Esophagus (tissue), 2 donors: ENCODE results near the gene GPT2. TPM values are rescaled to one million over a fixed set of nuclear protein-coding genes. Genes with fewer than 3 reads are reported as not detected.

Experiments
- H3K27ac ChIP-seq, 2 donors: one replicate each; pipeline ENCODE4 v1.5.1; 2013; ENCODE audit warnings: low read depth in 2 of 2, mild to moderate bottlenecking in 2 of 2, inconsistent platforms in 1 of 2, low read length in 1 of 2, moderate library complexity in 1 of 2
- H3K27me3 ChIP-seq, 2 donors: one replicate each; pipeline ENCODE4 v1.6.1; 2013; ENCODE audit warnings: low read length in 2 of 2, control low read depth in 1 of 2, mild to moderate bottlenecking in 1 of 2; ENCODE audit not compliant: insufficient read depth in 2 of 2, control insufficient read depth in 1 of 2
- H3K36me3 ChIP-seq, 2 donors: one replicate each; pipeline ENCODE4 v1.6.1; 2013; ENCODE audit warnings: low read length in 1 of 2; ENCODE audit not compliant: control insufficient read depth in 2 of 2, insufficient read depth in 2 of 2
- H3K4me1 ChIP-seq, 2 donors: one replicate each; pipeline ENCODE4 v1.6.1; 2013; ENCODE audit warnings: low read length in 1 of 2; ENCODE audit not compliant: control insufficient read depth in 2 of 2, insufficient read depth in 2 of 2
- H3K4me3 ChIP-seq, 2 donors: one replicate each; pipeline ENCODE4 v1.5.1; 2013; ENCODE audit warnings: low read length in 2 of 2, mild to moderate bottlenecking in 2 of 2, low read depth in 1 of 2, moderate library complexity in 1 of 2
- H3K9me3 ChIP-seq, 2 donors: one replicate each; pipeline ENCODE4 v1.6.1; 2013; ENCODE audit warnings: mild to moderate bottlenecking in 2 of 2, low read depth in 1 of 2, low read length in 1 of 2, moderate library complexity in 1 of 2; ENCODE audit not compliant: control insufficient read depth in 2 of 2, insufficient read depth in 1 of 2
- WGBS, 2 donors: extraction: QIAGEN DNeasy Blood & Tissue Kit; methylation state at CpG; one replicate each; pipeline ENCODE4 v1.1.7; 2013; 5-methylcytosine and 5-hydroxymethylcytosine counted together
- polyA plus RNA-seq, 2 donors: library from polyadenylated mRNA; stranded (reverse); fragments of 200-250 nt; gene quantifications; one replicate each; pipeline ENCODE4 v1.2.3, GENCODE V29; 2013
- donor health status: healthy with polysubstance abuse.
- donor health status: Bipolar disorder and iron deficiency.

The GPT2 gene
- polyA plus RNA-seq, 2 donors, result 53.8 to 65.8 TPM

DNA sequence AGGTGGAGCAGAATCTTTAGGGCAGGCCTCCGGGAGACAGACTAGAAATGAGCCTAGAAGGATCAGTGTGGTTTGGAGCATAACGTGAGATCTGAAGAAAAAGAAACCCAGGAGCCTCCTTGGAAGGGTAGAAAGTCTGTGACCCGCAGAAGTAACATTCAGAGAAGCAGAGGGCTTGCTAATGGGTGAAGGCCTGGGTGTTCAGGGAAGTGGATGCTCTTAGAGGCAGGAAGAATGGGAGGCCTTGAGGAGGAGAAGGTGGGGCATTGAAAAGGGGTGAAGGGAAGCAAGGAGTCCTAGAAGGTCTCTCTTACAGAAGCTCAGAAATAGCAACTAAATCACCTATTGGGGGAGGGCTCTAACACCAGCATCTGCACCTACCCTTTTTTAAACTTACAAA is 20.3 kb downstream of the GPT2 start:
- no peak overlapping the region for H3K4me3 ChIP-seq
- H3K27ac ChIP-seq, result no peak overlapping the region
- peaks cover 9 to 30% of the 10 kb centered on the region in 2 donors for H3K4me1 ChIP-seq
- no peaks in the 10 kb centered on the region for H3K27me3 ChIP-seq
- no peaks in the 10 kb centered on the region for H3K9me3 ChIP-seq
- peaks cover 7 to 24% of the 10 kb centered on the region in 2 donors for H3K36me3 ChIP-seq
- WGBS, 2 donors, result 94 to 95% methylated on average over 3 of the region's 3 CpGs

DNA sequence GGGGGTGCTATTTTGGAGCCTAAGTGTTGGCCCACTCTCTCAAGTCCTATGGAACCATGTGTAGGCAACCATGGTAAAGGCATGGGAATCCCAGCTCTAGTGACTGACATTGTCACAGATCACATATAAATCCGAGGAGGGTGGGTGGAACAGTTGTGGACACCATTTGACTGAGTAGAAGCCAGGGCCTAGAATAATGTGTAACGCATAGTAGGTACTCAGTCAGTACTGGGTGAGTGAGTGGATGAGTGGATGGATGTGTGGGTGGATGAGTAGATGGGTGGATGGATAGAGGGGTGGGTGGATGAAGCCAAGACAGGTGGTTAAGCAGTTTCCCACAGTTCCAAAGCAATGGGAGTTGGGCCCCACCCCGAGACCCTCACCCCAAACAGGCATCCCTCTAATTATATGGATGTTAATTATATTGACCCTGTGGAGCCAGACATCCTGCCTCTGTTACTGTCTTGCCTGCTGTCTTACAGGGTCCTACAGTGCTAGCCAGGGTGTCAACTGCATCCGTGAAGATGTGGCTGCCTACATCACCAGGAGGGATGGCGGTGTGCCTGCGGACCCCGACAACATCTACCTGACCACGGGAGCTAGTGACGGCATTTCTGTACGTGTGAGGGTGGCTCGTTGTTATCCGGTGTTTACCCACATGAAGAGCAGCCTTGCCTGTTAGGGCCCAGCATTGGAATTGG is 22.3 kb downstream of the GPT2 start:
- WGBS, 2 donors, result 86 to 89% methylated on average over 12 of the region's 12 CpGs
- Histone ChIP-seq H3K36me3 (peaks cover 7 to 26% of the 10 kb centered on the region in 2 donors), H3K9me3 (no peaks in the 10 kb centered on the region), H3K4me3 (no peak overlapping the region), H3K27ac (no peak overlapping the region), H3K4me1 (peaks cover 3 to 15% of the 10 kb centered on the region in 2 donors), H3K27me3 (no peaks in the 10 kb centered on the region)

DNA sequence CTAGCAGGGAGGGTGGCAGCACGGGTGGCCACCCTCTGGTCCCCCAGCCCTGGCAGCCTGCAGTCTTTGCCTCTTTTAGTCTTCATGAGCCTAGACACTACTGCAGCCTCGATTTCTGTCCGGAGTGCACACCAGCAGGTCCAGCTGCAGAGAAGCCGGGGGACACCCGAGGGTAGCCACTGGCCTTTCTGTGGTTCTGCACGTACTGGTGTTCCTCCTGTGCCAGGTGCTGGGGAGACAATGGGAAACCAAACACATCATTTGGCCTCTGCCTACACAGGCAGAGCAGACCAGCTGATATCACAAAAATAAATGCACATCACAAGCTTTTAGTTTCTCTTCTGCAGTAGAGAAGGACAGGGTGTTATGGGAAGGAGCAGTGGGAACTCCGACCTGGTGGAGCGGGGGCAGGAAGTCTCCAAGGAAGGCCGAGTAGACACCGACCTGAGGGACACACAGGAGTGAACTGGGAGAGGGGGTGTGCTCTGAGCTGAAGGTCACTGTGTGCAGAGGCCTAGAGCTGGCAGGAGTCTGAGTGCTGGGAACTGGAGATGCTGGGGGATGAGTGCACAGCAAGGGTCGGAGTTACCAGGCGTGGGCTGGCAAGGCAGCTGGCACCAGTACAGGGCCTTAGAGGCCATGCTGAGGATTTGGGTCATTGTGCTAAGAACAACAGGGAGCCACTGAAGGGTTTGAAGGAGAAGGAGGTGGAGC is 23.1 kb downstream of the GPT2 start:
- Histone ChIP-seq H3K4me3 (no peak overlapping the region), H3K9me3 (no peaks in the 10 kb centered on the region), H3K27ac (peak overlapping the region in 1 of 2 donors; percentile 27), H3K4me1 (peaks cover 3 to 8% of the 10 kb centered on the region in 2 donors), H3K36me3 (peaks cover 7 to 29% of the 10 kb centered on the region in 2 donors), H3K27me3 (no peaks in the 10 kb centered on the region)
- 78 to 86% methylated on average over 12 of the region's 12 CpGs for WGBS, 2 donors

DNA sequence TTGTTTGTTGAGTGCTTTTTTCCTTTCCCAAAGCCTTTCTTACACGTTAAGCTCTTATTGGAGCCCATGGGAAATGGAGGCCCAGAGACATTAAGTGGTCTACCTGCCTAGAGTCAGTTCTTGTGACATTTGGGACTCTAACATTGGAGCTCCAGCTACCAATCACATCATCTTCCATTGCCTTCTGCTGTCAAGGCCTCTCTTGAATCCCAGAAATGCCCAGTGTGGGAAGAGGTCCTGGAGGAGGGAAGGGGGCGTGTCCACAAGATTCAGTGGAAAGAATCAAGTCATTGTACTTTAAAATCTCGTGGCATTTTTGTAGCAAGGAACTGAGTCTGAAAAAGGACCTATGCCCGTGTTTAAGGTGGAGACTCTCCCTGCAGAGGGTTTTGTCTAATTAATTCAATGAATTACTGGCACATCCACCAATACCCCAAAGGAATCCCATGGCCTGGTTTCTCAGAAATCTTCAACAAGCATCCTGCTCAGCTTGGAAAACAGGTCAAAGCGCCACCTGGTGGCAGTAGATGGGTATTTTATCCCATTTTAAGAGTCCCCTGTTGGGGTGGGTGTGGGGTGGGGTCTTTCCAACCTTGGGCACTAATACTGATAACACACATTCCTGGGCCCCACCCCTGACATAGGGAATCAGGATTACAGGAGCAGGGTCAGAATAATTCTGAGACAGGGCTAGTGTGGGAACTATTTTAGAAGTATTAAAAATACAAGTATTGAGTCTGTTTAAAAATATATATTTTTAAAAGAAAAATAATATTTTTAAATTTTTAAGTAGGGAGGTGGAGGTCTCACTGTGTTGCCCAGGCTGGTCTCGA is 24.6 kb downstream of the GPT2 start:
- WGBS, 2 donors, result 41 to 44% methylated on average over 6 of the region's 6 CpGs
- Histone ChIP-seq H3K4me3 (no peak overlapping the region), H3K4me1 (peaks cover 3 to 6% of the 10 kb centered on the region in 2 donors), H3K27me3 (no peaks in the 10 kb centered on the region), H3K27ac (no peak overlapping the region), H3K36me3 (peaks cover 11 to 34% of the 10 kb centered on the region in 2 donors), H3K9me3 (no peaks in the 10 kb centered on the region)

DNA sequence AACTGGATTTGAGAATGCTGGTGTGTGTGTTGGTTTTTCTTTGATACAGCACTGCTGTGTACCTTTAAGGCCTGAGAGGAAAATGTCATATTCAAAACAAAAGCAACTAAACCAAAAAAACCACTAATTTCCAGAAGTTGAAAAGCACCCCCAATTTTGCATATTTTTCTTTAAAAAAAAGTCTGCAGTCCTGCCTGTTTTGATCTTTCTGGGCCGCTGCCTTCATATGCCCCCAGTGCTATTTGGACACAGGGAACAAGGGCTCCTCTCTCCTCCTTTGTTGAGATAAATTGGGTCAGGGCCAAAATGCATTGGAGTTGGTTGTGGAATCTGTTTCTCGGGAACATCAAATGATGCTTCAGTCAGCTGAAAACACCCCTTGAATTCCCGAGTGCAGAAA is 26.9 kb downstream of the GPT2 start:
- H3K27ac ChIP-seq, result no peak overlapping the region
- 51 to 63% methylated on average over 3 of the region's 3 CpGs for WGBS, 2 donors
- H3K4me1 ChIP-seq, result peaks cover 0 to 6% of the 10 kb centered on the region in 2 donors
- peaks cover 11 to 38% of the 10 kb centered on the region in 2 donors for H3K36me3 ChIP-seq
- H3K9me3 ChIP-seq, result no peaks in the 10 kb centered on the region
- no peaks in the 10 kb centered on the region for H3K27me3 ChIP-seq
- no peak overlapping the region for H3K4me3 ChIP-seq

DNA sequence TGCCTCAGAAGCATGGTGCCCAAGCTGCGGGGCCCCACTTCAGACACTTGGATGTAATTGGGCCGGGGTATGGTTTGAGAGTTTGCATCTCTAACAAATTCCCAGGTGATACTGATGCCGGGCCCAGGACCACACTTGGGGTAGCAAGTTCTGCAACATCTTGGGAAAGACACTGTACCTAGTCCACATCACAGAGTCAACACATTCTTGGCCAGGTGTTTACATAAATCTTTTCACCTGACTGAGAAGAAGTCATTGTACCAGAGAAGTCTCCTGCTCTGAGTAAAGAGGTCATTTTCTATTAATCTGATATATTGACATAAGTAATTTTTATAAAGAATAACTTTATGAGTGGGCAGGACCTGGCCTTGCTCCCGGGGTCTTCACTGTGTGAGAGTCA is 27.5 kb downstream of the GPT2 start:
- 85 to 87% methylated on average over 4 of the region's 4 CpGs for WGBS, 2 donors
- Histone ChIP-seq H3K9me3 (no peaks in the 10 kb centered on the region), H3K36me3 (peaks cover 11 to 33% of the 10 kb centered on the region in 2 donors), H3K4me3 (no peak overlapping the region), H3K27ac (no peak overlapping the region), H3K4me1 (peaks cover 0 to 6% of the 10 kb centered on the region in 2 donors), H3K27me3 (no peaks in the 10 kb centered on the region)

DNA sequence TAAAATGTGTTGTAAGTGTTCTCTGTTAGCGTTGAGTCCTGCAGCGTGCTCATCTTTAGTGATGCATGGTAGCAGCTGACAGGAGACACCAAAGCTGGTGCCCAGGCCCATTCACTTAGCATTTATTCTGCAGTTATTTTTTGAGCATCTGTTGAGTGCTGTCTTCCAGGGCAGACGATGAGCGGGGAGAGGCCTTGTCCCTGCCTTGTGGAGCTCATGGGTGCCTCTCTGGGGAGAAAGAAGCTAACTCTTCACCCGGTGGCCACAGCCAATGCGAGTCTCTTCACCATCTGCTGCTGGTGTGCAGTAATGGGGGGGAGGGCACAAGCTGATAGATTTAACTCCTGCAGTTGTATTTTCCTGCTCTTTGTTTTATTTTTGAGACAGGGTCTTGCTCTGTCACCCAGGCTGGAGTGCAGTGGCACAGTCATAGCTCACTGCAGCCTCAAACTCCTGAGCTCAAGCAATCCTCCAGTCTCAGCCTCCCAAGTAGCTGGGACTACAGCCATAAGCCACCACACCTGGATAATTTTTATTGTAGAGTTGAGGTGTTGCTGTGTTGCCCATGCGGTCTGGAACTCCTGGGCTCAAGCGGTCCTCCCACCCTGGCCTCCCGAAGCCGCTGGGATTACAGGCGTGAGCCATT is 30.5 kb downstream of the GPT2 start:
- peaks cover 0 to 13% of the 10 kb centered on the region in 2 donors for H3K4me1 ChIP-seq
- H3K36me3 ChIP-seq, result peaks cover 9 to 37% of the 10 kb centered on the region in 2 donors
- H3K9me3 ChIP-seq, result no peaks in the 10 kb centered on the region
- no peak overlapping the region for H3K4me3 ChIP-seq
- no peaks in the 10 kb centered on the region for H3K27me3 ChIP-seq
- 87 to 93% methylated on average over 11 of the region's 11 CpGs for WGBS, 2 donors
- no peak overlapping the region for H3K27ac ChIP-seq

DNA sequence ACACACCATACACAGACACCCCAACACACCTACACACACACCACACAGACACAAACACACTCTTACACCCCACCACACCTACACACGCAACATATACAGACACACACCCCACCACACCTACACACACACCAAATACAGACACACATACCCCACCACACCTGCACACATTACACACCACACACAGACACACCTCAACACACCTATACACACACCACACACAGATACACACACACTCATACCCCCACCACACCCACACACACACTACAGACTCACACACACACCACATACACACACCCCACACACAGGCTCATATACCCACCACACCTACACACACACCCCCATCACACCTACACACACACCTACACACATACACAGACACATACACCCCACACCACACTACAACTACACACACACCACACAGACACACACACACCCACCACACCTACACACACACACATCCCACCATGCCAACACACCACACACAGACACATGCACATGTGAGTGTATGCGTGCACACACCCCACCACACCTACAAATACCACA is 31.4 kb downstream of the GPT2 start:
- H3K27me3 ChIP-seq, result no peaks in the 10 kb centered on the region
- WGBS, 2 donors, result 91 to 94% methylated on average over 2 of the region's 2 CpGs
- peaks cover 9 to 36% of the 10 kb centered on the region in 2 donors for H3K36me3 ChIP-seq
- H3K9me3 ChIP-seq, result no peaks in the 10 kb centered on the region
- H3K27ac ChIP-seq, result no peak overlapping the region
- no peak overlapping the region for H3K4me3 ChIP-seq
- H3K4me1 ChIP-seq, result peaks cover 0 to 19% of the 10 kb centered on the region in 2 donors

DNA sequence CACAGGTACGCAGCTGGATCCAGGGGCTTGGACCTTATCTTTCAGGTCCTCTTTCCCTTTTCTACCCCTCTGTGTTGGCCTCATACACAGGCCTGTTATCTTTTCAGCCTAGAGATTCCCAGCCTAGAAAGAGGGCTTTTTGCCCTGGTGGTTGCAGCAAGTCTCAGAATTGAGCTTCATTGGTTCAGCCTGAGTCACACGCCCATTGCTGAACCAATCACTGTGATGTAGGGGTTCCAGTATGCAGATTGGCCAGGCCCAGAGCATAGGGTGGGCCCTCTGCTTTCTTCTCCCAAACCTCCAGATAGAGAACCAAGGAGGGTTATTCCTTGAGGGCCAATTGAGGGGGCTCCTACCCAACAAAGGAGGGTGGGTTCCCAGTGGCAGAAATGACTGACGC is 32.8 kb downstream of the GPT2 start:
- no peak overlapping the region for H3K27ac ChIP-seq
- no peaks in the 10 kb centered on the region for H3K27me3 ChIP-seq
- H3K9me3 ChIP-seq, result no peaks in the 10 kb centered on the region
- 95 to 98% methylated on average over 3 of the region's 3 CpGs for WGBS, 2 donors
- H3K4me3 ChIP-seq, result no peak overlapping the region
- H3K4me1 ChIP-seq, result peaks cover 0 to 20% of the 10 kb centered on the region in 2 donors
- H3K36me3 ChIP-seq, result peaks cover 9 to 35% of the 10 kb centered on the region in 2 donors
